IMR-90 (cell line): ENCODE data around the gene RNF149.

Experiments used
- CEBPB ChIP-seq: IDR thresholded peaks from 2 replicates; pipeline ENCODE4 v1.6.1; 2012; ENCODE audit warnings: low read depth, low read length, improper control_type of control experiment
- CTCF ChIP-seq: conservative IDR thresholded peaks from 2 replicates; pipeline ENCODE4 v1.5.1; 2012; ENCODE audit warnings: mild to moderate bottlenecking, low read depth, low read length, improper control_type of control experiment
- FOS ChIP-seq: fragments of 150-350 bp; IDR thresholded peaks from 2 replicates; pipeline ENCODE4 v1.6.1; 2016; ENCODE audit warnings: low read depth, low read length
- MAZ ChIP-seq: IDR thresholded peaks from 2 replicates; pipeline ENCODE4 v1.6.1; 2012; ENCODE audit warnings: low read depth, mild to moderate bottlenecking, low read length, improper control_type of control experiment, moderate library complexity, borderline replicate concordance
- POLR2A ChIP-seq: IDR thresholded peaks from 2 replicates; pipeline ENCODE4 v1.6.1; 2012; ENCODE audit warnings: mild to moderate bottlenecking, low read depth, low read length
- RFX5 ChIP-seq: IDR thresholded peaks from 2 replicates; pipeline ENCODE4 v1.8.0; 2012; ENCODE audit warnings: low read depth, mild to moderate bottlenecking, low read length, moderate library complexity
- USF2 ChIP-seq: fragments of 150-350 bp; IDR thresholded peaks from 2 replicates; pipeline ENCODE4 v1.6.1; 2017; ENCODE audit warnings: mild to moderate bottlenecking, antibody characterized with exemption, low read length, low read depth

GRCh38 chr2:101303688-101304087 is 4.8 kb downstream of the RNF149 start:
- TF ChIP-seq CTCF (no peak), POLR2A (no peak), USF2 (no peak), CEBPB (no peak), RFX5 (no peak), FOS (no peak), MAZ (no peak)
